AG04449 (cell line): ENCODE results near the gene CSNK2A2.

ENCODE experiments used
- CTCF ChIA-PET: fragments of 350-600 bp; formaldehyde crosslinking; extraction: SDS; loops from one replicate; lab custom pipeline; 2021; ENCODE audit warnings: antibody characterized with exemption; lab: Yijun Ruan, JAX
- POLR2A ChIA-PET: fragments of 400-600, 350-600 bp; formaldehyde crosslinking; extraction: SDS; loops from one replicate; lab custom pipeline; 2020; ENCODE audit warnings: antibody characterized with exemption, inconsistent platforms; lab: Yijun Ruan, JAX
- DNase-seq: peaks from one replicate; pipeline ENCODE4 v3.0.0-alpha.2; 2010; ENCODE audit warnings: low read depth, low spot score
- H3K4me3 ChIP-seq: 2 replicates; pipeline ENCODE4 v1.5.1; 2011; ENCODE audit warnings: low read depth, mild to moderate bottlenecking, control low read depth, low read length
- TF ChIP-seq, protein P1 (sequence below): IDR thresholded peaks from one replicate; pipeline ENCODE4 v1.5.1; 2011; ENCODE audit warnings: mild to moderate bottlenecking, moderate library complexity, low read length, control low read depth, inconsistent platforms; ENCODE audit not compliant: insufficient read depth; ENCODE audit errors: missing control alignments

Gene CSNK2A2

DNA sequence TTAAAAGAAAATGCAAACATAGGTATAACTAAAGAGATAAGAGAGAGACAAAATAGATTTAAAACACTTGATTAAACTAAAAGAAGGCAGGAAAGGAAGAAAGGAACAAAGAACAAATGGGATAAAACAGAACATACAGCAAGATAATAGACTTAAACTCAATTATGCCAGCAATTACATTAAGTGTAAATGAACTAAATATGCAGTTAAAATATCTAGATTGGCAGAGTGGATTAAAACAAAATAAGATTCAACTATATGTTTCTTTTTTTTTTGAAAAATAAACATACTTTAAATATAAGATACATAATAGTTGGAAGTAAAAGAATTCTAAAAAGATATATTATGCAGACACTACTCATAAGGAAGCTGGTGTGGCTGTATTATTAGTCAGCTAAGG is 59.1 kb downstream of the CSNK2A2 start:
- TF ChIP-seq, protein P1, sequence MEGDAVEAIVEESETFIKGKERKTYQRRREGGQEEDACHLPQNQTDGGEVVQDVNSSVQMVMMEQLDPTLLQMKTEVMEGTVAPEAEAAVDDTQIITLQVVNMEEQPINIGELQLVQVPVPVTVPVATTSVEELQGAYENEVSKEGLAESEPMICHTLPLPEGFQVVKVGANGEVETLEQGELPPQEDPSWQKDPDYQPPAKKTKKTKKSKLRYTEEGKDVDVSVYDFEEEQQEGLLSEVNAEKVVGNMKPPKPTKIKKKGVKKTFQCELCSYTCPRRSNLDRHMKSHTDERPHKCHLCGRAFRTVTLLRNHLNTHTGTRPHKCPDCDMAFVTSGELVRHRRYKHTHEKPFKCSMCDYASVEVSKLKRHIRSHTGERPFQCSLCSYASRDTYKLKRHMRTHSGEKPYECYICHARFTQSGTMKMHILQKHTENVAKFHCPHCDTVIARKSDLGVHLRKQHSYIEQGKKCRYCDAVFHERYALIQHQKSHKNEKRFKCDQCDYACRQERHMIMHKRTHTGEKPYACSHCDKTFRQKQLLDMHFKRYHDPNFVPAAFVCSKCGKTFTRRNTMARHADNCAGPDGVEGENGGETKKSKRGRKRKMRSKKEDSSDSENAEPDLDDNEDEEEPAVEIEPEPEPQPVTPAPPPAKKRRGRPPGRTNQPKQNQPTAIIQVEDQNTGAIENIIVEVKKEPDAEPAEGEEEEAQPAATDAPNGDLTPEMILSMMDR = no peak
- no peak overlapping the region for H3K4me3 ChIP-seq
- DNase-seq = no peak
- CTCF ChIA-PET = interaction anchor here (2.2 kb wide), 1 partner anchor 13 kb away, joined by 11 read pairs; no protein-coding TSS in a partner anchor
- POLR2A ChIA-PET = no interaction called here

DNA sequence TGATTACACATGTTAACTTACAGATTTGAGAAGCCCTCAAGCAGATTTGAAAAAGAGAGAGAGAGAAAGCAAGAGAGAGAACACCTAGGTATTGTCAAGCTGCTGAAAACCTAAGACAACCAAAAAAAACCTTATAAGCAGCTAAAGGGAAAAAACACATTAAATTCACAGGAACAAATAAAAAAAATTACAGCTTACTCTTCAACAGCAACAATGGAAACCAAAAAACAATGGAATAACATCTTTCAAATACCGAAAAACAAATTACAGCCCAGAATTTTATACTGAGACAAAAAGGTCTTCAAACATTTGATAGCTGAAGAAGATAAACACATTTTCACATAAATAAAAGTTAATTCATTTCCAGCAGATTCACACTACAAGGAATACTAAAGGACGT is 60.3 kb downstream of the CSNK2A2 start:
- CTCF ChIA-PET = interaction anchor here (2.2 kb wide), 1 partner anchor 11 kb away, joined by 11 read pairs; no protein-coding TSS in a partner anchor
- TF ChIP-seq, protein P1 = no peak
- H3K4me3 ChIP-seq = no peak overlapping the region
- POLR2A ChIA-PET = no interaction called here
- DNase-seq = no peak

DNA sequence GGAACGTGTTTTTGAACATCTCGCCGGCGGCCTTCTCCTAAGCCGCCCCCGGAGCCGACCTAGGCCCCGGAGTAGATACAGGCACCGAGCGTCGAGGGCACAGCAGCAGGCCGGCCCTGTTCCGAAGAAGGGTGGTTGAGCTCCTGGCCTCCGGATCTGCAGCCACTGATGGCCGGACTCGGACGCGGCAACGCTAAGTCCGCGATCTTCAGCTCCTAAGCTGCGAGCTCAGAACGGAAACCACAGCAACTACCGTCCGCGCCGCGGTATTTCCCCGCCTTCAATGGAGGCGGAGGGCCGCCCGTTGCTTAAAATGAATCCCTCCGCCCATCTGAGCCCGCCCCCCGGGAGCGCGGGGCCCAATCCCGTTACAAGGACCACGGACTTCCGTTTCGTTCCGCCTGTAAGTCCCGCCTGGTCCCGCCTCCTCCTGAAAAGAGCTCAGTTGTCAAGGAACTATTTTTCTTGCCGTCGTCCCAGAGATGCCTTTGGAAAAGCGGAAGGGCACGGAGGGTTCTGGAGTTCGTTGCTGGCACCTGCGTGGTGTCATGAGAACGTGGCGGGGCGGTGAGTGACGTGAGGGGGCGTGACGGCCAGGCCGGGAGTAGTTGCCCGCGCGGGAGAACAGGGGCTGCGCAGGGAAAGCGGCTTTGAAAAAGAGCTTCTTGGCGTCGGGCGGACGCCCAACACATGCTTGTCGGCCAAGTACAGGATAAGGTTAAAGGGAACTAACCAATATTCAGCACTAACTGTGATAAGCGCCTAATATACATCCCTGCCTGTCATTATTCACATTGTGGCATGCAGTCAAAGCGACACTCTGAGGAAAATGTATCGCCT is 68.6 kb downstream of the CSNK2A2 start, which contains the start of gene CFAP20:
Gene CFAP20, minus strand, starts transcription at position 285 of the 840 bp plus-strand sequence. Its CDS starts 266 bp downstream, at position 19.
- CTCF ChIA-PET = interaction anchor here (0.6 to 1.5 kb wide), 5 partner anchors 16 to 533 kb away, joined by 3 to 5 read pairs (median 3); no protein-coding TSS in a partner anchor

DNA sequence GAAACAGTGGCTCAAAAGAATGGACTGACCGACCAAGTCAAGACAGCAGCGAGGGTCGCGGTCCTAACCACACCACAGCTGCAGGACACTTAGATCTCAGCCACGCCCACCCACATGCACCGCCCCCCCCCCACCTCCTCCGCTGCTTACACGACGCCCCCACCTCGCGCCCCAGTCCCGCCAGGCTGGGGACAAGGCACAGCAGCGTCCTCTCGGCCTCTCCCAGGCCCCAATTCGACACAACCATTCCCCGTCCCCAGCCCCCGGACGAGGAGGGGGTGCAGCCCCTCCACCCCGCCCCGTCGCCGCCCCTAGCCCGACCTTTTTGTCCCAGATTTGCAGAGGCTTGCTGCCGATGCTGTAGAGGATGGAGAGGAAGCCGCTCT is 69.2 kb downstream of the CSNK2A2 start:
- peak overlapping the region; percentile 96 for H3K4me3 ChIP-seq
- ChIA-PET POLR2A (interaction anchor here (0.8 to 1.4 kb wide), 3 partner anchors 10 to 230 kb away, joined by 3 to 4 read pairs (median 4); no protein-coding TSS in a partner anchor), CTCF (interaction anchor here (0.6 to 1.5 kb wide), 5 partner anchors 16 to 534 kb away, joined by 3 to 5 read pairs (median 3); no protein-coding TSS in a partner anchor)
- DNase-seq = no peak
- TF ChIP-seq, protein P1 = no peak

More for the DNA sequence above, 68.6 kb downstream of the CSNK2A2 start, which contains the start of gene CFAP20:
- peak; percentile 100 for DNase-seq
- POLR2A ChIA-PET = interaction anchor here (0.8 to 1.4 kb wide), 5 partner anchors 10 to 230 kb away, joined by 3 to 4 read pairs (median 4); no protein-coding TSS in a partner anchor
- peak within 1 kb of the TSS; percentile 96 for H3K4me3 ChIP-seq
- TF ChIP-seq, protein P1 = no peak

DNA sequence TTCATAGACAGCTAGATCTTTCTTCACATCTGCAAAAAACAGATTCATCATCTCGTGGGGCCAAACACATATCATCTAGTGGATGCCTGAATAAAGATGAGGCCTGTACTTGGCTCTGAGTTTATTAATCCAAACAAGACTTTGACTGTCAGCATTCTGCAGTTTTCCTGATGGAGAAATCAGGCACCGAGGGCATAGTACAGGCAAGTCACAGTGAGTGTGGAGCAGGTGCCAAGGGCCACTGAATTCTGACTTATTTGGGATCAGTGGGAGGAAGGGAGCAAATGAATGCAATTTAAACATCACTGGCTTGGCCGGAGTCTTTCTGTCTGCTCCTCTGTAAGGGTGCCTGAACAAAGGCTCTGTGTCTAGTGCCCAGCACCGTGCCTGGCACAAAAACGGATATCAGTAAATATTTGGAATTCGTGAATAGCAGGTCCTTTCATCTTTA is 69.7 kb downstream of the CSNK2A2 start:
- CTCF ChIA-PET = interaction anchor here (0.8 to 3.3 kb wide), 8 partner anchors 11 to 230 kb away, joined by 3 to 15 read pairs (median 9); no protein-coding TSS in a partner anchor
- peak overlapping the region; percentile 96 for H3K4me3 ChIP-seq
- DNase-seq = no peak
- TF ChIP-seq, protein P1 = no peak
- POLR2A ChIA-PET = no interaction called here
